Stimulated activated CD8-positive, alpha-beta memory T cell treated with anti-CD3 and anti-CD28 coated beads, Interleukin-15, amount 100 ng/mL, for 1 hour (primary cell): ENCODE results near the gene SNX14.
"Not testable (repeated sequence)": the region's sequence is repeated elsewhere in the genome, so short reads cannot be mapped to it uniquely, and the experiment has no call there.

Experiments
- DNase-seq: peaks from one replicate; pipeline ENCODE4 v3.0.0-alpha.2; 2020; ENCODE audit warnings: low read depth

The SNX14 gene

DNA sequence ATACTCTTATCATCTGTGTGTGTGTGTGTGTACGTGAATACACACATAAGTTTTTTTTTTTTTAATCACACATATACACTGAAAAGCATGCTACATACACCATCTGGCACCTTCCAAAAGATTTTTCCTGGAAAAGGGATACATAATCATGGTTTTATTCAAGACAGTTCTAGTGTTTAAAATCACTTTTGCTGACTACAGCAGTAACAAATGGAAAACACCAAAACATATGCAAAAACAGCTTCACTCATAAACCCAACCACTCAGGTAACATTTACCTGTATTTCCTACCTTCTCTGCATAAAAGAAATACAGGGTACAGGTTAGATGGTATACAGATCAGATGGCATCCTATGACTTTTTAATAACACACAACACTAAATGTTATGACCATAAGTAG lies 2.5 kb downstream of the SNX14 start:
- DNase-seq, result no peak

DNA sequence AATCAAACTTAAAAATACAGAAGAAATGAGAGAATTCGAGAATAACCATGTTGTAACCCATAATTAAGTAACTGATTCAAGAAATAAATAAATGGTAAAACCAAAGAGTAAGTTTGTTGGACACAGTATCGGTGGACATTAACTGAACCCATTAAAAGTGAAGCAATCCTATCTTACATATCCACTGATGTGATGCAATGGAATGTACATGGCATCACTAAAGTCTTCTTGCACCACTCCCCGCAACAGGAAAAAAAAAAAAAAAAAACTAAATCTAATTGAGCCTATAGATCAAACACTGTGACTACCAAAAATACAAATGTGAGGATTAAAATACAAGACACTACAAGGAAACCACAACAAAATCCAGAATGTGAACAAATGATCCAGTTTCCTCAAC lies 7.9 kb downstream of the SNX14 start:
- DNase-seq, result no peak

GRCh38 chr6:85582832-85583231 lies 10.8 kb downstream of the SNX14 start:
- not testable (repeated sequence) for DNase-seq

DNA sequence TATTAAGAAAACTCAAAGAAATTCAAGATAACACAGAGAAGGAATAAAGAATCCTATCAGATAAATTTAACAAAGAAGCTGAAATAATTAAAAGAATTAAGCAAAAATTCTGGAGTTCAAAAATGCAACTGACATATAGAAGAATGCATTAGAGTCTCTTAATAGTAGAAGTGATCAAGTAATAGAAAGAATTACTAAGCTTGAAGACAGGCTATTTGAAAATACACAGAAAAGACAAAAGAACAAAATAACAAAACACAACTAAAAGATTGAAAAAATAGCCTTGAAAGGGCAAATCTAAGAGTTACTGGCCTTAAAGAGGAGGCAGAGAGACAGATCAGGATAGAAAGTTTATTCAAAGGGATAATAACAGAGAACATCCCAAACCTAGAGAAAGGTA lies 12.1 kb downstream of the SNX14 start:
- DNase-seq, result no peak

DNA sequence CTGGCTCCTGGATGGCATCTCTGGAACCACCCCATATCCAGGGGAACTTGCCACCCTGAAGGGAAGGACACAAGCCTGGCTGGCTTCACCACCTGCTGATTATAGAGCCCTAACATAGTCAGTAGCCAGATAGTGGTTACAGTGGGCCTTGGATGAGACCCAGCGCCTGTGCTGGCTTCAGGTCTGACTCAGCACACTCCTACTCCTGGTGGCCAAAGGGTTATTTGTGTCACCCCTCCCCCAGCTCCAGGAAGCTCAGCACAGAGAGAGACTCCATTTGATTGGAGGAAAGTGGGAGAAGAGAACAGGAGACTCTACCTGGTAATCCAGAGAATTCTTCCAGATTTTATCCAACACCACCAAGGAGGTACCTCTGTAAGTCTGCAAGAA lies 12.8 kb downstream of the SNX14 start:
- DNase-seq, result no peak

DNA sequence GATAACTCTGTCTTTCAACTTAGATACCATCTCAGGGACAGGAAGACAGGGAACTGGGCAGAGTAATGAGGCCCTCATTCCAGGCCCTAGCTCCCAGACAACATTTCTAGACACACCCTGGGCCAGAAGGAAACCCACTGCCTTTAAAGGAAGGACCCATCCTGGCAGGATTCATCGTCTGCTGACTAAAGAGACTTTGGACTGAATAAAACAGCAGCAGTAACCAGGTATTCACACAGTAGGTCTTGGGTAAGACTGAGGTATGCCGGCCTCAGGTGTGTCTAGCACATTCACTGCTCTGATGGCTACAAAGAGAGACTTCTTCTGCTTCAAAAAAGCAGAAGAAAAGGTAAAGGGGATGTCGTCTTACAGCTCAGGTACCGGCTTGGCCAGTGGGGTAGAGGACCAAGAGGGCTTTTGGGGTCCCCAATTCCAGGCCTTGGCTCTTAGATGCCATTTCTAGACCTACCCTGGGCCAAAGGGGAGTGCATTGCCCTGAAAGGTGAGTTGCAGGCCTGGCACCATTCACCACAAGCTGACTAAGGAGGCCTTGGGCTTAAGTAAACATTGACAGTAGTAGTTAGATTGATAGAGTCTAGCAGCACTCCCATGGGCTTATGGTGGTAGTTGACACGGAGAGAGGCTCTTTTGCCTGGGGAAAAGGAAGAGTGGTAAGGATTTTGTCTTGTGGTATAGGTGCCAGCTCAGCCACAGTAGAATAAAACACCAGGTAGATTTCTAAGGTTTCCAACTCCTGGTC lies 13.4 kb downstream of the SNX14 start:
- DNase-seq, result no peak

DNA sequence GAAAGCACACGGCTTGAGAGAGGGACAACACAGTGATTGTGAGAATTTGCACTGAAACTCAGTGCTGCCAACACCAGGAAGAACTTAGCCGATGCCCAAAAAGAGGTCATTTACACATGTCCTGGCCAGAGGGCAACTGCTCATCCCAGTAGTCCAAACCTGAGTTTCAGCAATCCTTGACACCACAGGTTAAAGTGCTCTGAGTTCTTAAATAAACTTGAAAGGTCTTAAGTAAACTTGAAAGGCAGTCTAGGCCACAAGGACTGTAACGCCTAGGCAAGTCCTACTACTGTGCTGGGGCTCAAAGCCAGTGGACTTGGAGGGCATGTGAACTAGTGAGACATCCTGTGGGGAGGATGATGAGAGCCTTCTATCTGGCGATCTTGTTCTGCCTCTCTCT lies 14.1 kb downstream of the SNX14 start:
- no peak for DNase-seq

DNA sequence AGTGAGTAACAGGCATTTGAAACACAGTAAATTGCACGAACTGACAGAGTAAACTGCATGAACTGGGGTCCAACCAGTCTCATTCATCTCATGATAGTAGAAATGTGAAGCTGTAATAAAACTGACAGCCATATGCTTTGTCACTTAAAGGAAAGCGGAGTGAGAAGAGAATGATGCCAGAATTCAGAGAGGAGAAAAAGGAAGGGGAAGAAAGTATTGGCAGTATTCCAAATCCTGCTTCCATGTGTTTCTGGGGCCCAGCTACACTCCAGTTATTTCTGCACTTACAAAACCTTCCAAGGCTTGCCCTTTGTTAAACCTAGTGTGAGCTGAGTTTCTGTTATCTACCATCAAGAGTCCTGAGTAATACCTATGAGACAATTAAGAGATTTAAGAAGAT lies 17.2 kb downstream of the SNX14 start:
- no peak for DNase-seq

GRCh38 chr6:85574932-85575598 lies 18.6 kb downstream of the SNX14 start:
- no peak for DNase-seq

GRCh38 chr6:85569323-85569722 lies 24.3 kb downstream of the SNX14 start:
- no peak for DNase-seq

DNA sequence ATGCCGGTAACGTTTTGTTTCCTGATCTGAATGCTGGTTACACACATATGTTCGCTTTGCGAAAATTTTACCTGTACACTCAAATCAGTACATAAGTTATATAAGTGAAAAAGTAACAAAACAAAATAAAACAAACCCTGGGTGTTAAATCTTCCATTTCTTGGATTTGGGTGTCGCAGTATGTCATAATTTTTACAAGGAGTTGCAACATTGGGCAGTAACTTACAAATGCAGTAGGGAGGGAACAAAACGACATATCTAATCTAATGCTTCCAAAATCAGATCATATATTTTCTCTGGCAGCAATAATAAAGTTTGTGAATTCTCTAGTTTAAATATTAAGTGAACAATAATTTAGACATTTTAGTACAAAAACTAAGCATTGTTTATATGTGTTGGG lies 25.2 kb downstream of the SNX14 start:
- DNase-seq, result no peak

DNA sequence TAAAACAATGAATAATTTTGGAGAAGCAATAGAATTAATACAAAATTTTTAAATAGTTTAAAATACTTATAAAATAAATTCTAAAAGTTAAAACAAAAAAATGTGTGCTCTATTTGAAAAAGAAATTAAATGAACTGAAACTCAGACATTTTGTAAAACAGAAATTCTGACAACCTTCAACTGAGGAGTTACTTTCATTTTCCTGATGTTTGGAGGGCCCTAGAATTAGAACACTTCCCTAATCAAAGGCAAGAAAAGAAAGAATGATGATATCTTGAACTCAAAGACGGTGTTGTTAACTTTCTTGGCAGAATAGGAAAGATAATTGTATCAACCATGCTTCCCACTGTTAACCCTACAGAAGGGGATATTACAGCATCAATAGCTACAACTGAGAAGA lies 27.9 kb downstream of the SNX14 start:
- no peak for DNase-seq

- not testable (repeated sequence) for DNase-seq
These were observed 29.4 kb downstream of the SNX14 start for GRCh38 chr6:85564223-85564622.

DNA sequence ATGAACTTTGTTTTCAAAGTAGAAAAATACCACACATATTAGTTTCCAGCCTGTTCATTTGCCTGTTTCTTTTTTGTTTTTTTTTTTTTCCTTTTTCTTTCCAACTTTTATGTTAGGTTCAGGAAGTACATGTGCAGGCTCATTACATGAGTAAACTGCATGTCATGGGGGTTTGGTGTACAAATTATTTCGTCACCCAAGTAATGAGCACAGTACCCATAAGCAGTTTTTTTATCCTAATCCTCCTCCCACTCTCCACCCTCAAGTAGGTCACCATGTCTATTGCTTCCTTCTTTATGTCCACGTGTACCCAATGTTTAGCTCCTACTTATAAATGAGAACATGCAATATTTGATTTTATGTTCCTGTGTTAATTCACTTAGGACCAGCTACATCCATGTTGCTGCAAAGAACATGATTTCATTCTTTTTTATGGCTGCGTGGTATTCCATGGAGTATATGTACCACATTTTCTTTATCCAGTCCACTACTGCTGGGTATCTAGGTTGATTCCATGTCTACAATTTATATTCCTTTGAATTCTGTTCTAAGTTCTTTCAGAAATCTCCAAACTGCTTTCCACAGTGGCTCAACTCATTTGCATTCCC lies 31.8 kb downstream of the SNX14 start:
- DNase-seq, result no peak

GRCh38 chr6:85556992-85557668 lies 36.5 kb downstream of the SNX14 start:
- no peak for DNase-seq

GRCh38 chr6:85552652-85553051 lies 41.0 kb downstream of the SNX14 start:
- DNase-seq, result no peak

DNA sequence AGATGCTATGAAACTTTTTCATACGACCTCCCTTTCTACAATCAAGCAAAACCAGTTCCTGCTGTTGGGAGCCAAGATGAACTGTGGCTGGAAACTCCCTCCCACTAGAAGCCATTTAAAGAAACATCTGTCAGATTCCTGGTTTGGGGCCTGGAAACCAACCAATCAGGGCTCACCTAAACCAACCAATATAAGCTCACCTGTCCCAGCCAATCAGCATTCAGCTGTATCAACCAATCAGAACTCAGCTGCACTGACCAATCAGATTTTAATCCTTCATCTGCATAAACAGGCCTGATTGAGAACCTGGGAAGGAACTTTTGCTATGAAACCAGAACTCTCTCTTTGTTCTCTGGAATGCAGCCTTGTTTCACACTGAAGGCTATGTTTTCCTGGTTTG lies 42.4 kb downstream of the SNX14 start:
- DNase-seq, result no peak

DNA sequence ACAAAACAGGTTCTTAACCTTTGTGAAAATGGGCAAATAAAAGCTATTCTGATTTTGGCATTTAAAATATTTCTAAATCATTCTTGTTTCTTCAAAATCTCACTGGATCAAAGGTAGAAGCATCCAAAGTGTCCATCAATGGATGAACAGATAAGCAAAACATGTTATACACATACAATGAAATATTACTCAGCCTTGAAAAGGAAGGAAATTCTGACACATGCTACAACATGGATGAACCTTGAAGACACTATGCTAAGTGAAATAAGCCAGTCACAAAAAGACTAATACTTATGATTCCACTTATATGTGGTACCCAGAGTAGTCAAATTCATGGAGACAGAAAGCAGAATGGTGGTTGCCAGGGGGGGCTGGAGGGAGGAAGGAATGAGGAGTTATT lies 45.9 kb downstream of the SNX14 start:
- DNase-seq, result no peak

GRCh38 chr6:85544776-85545175 lies 48.9 kb downstream of the SNX14 start:
- DNase-seq, result no peak

DNA sequence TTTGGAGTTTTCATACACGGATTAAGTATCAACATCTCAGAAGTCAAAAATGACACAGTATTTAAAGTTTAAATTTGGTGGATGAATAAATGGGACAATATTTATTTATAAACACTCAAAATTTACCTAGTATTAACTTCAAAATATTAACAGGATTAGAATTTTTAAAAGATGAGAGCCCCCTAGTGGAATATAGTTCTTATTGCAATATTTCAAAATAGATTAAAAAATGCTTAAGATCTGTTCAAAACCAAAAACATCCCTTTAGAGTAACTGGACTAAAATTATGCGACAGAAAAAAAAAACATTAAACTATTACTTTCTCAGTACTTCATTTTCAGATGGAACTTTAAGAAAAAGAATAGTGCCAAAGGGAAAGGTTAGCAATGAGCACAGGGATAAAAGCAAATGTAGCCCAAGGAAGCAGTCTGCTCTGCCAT lies 56.6 kb downstream of the SNX14 start:
- no peak for DNase-seq

- DNase-seq, result not testable (repeated sequence)
These were observed 69.4 kb downstream of the SNX14 start for GRCh38 chr6:85524281-85524680.

- DNase-seq, result no peak
These were observed 77.5 kb downstream of the SNX14 start for GRCh38 chr6:85516168-85516567.
